ENCODE measurements around the gene KDM3A. TPM values are rescaled to one million over a fixed set of nuclear protein-coding genes. Genes with fewer than 3 reads are reported as not detected.

KDM3A gene
- total RNA-seq, 1 experiment from 2014 or later, result 48.4 TPM

- no peak for ATAC-seq
- intact Hi-C loops (cut with micrococcal nuclease; ENCODE audit: unreplicated experiment), result no loop called here
Measured at GRCh38 chr2:86489542-86489941, 48.4 kb downstream of the KDM3A start.

GRCh38 chr2:86490245-86490644 lies 49.1 kb downstream of the KDM3A start:
- no peak for DNase-seq (ENCODE audit: low read depth, low spot score)
- in situ Hi-C loops (cut with HindIII; ENCODE audit: low pct_unique_long_range_greater_than_20kb, low sequenced_read_pairs), result no loop called here
- intact Hi-C loops (cut with micrococcal nuclease; ENCODE audit: unreplicated experiment), result no loop called here
- TF ChIP-seq REST (IDR thresholded peaks at IDR 0.05; ENCODE audit: insufficient read depth in 1 of 2, low read depth in 2 of 2, low read length in 1 of 2) (no peak), CTCF (IDR thresholded peaks at IDR 0.05) (no peak), TCF7L2 (IDR thresholded peaks at IDR 0.05; ENCODE audit: low read depth, low read length) (no peak), POLR2AphosphoS5 (IDR thresholded peaks at IDR 0.05; ENCODE audit: low read depth, low read length) (no peak), SIN3A (IDR thresholded peaks at IDR 0.05; ENCODE audit: borderline replicate concordance, insufficient read depth, low read depth, low read length) (no peak)
- H3K27me3 ChIP-seq (ENCODE audit: control insufficient read depth, insufficient read depth, low read length), result no peaks in the 10 kb centered on the region
- peaks cover 40% of the 10 kb centered on the region for H3K36me3 ChIP-seq (ENCODE audit: control insufficient read depth, insufficient read depth, low read length)
- ATAC-seq, result no peak
- no peak overlapping the region for H3K4me3 ChIP-seq (ENCODE audit: low read depth in 2 of 2, low read length in 2 of 2)
- no peak overlapping the region for H3K27ac ChIP-seq (ENCODE audit: low read length)
- no TSS peak for BruUV-seq (replicated peaks)
- CTCF ChIA-PET, result no interaction called here
- no peaks in the 10 kb centered on the region for H3K9me3 ChIP-seq (ENCODE audit: control insufficient read depth, insufficient read depth, low read depth, low read length)
- POLR2A ChIA-PET, result no interaction called here
- peaks cover 2% of the 10 kb centered on the region; the same call in 1 of the 2 replicates for H3K4me1 ChIP-seq (ENCODE audit: control insufficient read depth, insufficient read depth, low read length)

More at GRCh38 chr2:86489542-86489941, 48.4 kb downstream of the KDM3A start:
- Histone ChIP-seq H3K27ac (ENCODE audit: low read length) (no peak overlapping the region), H3K36me3 (ENCODE audit: control insufficient read depth, insufficient read depth, low read length) (peaks cover 46% of the 10 kb centered on the region), H3K27me3 (ENCODE audit: control insufficient read depth, insufficient read depth, low read length) (no peaks in the 10 kb centered on the region), H3K9me3 (ENCODE audit: control insufficient read depth, insufficient read depth, low read depth, low read length) (no peaks in the 10 kb centered on the region), H3K4me1 (ENCODE audit: control insufficient read depth, insufficient read depth, low read length) (peaks cover 2% of the 10 kb centered on the region; the same call in 1 of the 2 replicates), H3K4me3 (ENCODE audit: low read depth in 2 of 2, low read length in 2 of 2) (no peak overlapping the region)
- DNase-seq (ENCODE audit: low read depth, low spot score), result no peak
- ChIA-PET POLR2A (no interaction called here), CTCF (no interaction called here)
- in situ Hi-C loops (cut with HindIII; ENCODE audit: low pct_unique_long_range_greater_than_20kb, low sequenced_read_pairs), result no loop called here
- BruUV-seq (replicated peaks), result no TSS peak
- TF ChIP-seq TCF7L2 (IDR thresholded peaks at IDR 0.05; ENCODE audit: low read depth, low read length) (no peak), REST (IDR thresholded peaks at IDR 0.05; ENCODE audit: insufficient read depth in 1 of 2, low read depth in 2 of 2, low read length in 1 of 2) (no peak), SIN3A (IDR thresholded peaks at IDR 0.05; ENCODE audit: borderline replicate concordance, insufficient read depth, low read depth, low read length) (no peak), CTCF (IDR thresholded peaks at IDR 0.05) (no peak), POLR2AphosphoS5 (IDR thresholded peaks at IDR 0.05; ENCODE audit: low read depth, low read length) (no peak)
